Loucy (cell line): ENCODE measurements around the gene BAZ1A.

Source experiments
- H2AFZ ChIP-seq: fragments of 200-600 bp; sonication (generic); 2 replicates; pipeline ENCODE4 v1.6.0; 2016; ENCODE audit warnings: antibody characterized with exemption, mild to moderate bottlenecking, low read length, moderate library complexity
- H3F3A ChIP-seq: fragments of 200-600 bp; 2 replicates; pipeline ENCODE4 v1.6.0; 2016; ENCODE audit warnings: antibody characterized with exemption, low read depth, mild to moderate bottlenecking
- H3K27me3 ChIP-seq: fragments of 200-600 bp; sonication (generic); 2 replicates; pipeline ENCODE4 v1.6.1; 2014; ENCODE audit warnings: low read length, mild to moderate bottlenecking; ENCODE audit not compliant: insufficient read depth, poor library complexity, severe bottlenecking
- H3K36me3 ChIP-seq: fragments of 200-600 bp; sonication (generic); 2 replicates; pipeline ENCODE4 v1.6.1; 2016; ENCODE audit warnings: low read length; ENCODE audit not compliant: insufficient read depth
- H3K4me1 ChIP-seq: fragments of 200-600 bp; sonication (generic); 2 replicates; pipeline ENCODE4 v1.5.1; 2014; ENCODE audit warnings: low read length, mild to moderate bottlenecking; ENCODE audit not compliant: insufficient read depth, poor library complexity, severe bottlenecking
- H3K4me2 ChIP-seq: fragments of 200-600 bp; sonication (generic); 2 replicates; pipeline ENCODE4 v1.6.0; 2014; ENCODE audit warnings: antibody characterized with exemption, low read length, low read depth, mild to moderate bottlenecking; ENCODE audit not compliant: poor library complexity, severe bottlenecking
- H3K4me3 ChIP-seq: fragments of 200-600 bp; sonication (generic); 2 replicates; pipeline ENCODE4 v1.5.1; 2014; ENCODE audit warnings: low read length, mild to moderate bottlenecking, mixed read lengths; ENCODE audit not compliant: poor library complexity, severe bottlenecking
- H3K79me2 ChIP-seq: fragments of 200-600 bp; sonication (generic); 2 replicates; pipeline ENCODE4 v1.6.1; 2014; ENCODE audit warnings: low read length; ENCODE audit not compliant: insufficient read depth
- H3K9ac ChIP-seq: fragments of 200-600 bp; sonication (generic); 2 replicates; pipeline ENCODE4 v1.6.0; 2014; ENCODE audit warnings: mild to moderate bottlenecking, low read depth, low read length, moderate library complexity; ENCODE audit not compliant: poor library complexity, severe bottlenecking
- H3K9me2 ChIP-seq: fragments of 200-600 bp; sonication (generic); replicated peaks from 2 replicates; pipeline ENCODE4 v1.6.1; 2016; ENCODE audit warnings: low read depth, low read length, mixed read lengths
- H3K9me3 ChIP-seq: fragments of 200-600 bp; sonication (generic); 2 replicates; pipeline ENCODE4 v1.6.1; 2014; ENCODE audit warnings: mild to moderate bottlenecking, antibody characterized with exemption, low read length, low read depth; ENCODE audit not compliant: insufficient read depth
- H4K20me1 ChIP-seq: fragments of 200-600 bp; sonication (generic); 2 replicates; pipeline ENCODE4 v1.6.0; 2014; ENCODE audit warnings: antibody characterized with exemption, low read length, mild to moderate bottlenecking; ENCODE audit not compliant: insufficient read depth, poor library complexity, severe bottlenecking
- CTCF ChIP-seq: fragments of 200-600 bp; sonication (generic); conservative IDR thresholded peaks from 2 replicates; pipeline ENCODE4 v1.5.1; 2014; ENCODE audit warnings: mild to moderate bottlenecking, antibody characterized with exemption, low read length
- EZH2phosphoT487 ChIP-seq: fragments of 200-600 bp; IDR thresholded peaks from 2 replicates; pipeline ENCODE4 v1.6.1; 2018; ENCODE audit warnings: antibody characterized with exemption, mild to moderate bottlenecking, moderate library complexity, borderline replicate concordance

The BAZ1A gene

GRCh38 chr14:34858765-34859164 is 16.4 kb downstream of the BAZ1A start:
- peaks cover 8% of the 10 kb centered on the region for H3K4me1 ChIP-seq
- no peak overlapping the region for H3K4me3 ChIP-seq
- no peak overlapping the region for H3K4me2 ChIP-seq
- H3K9me3 ChIP-seq = no peaks in the 10 kb centered on the region
- no peak overlapping the region for H3K9ac ChIP-seq
- no peaks in the 10 kb centered on the region for H3K27me3 ChIP-seq
- H3K9me2 ChIP-seq = no peaks in the 10 kb centered on the region
- no peak for TF ChIP-seq CTCF
- TF ChIP-seq EZH2phosphoT487 = no peak
- peaks cover 28% of the 10 kb centered on the region; the same call in 1 of the 2 replicates for H3K79me2 ChIP-seq
- H3K36me3 ChIP-seq = peaks cover 48% of the 10 kb centered on the region
- H2AFZ ChIP-seq = no peak overlapping the region
- peaks cover 5% of the 10 kb centered on the region for H4K20me1 ChIP-seq
- H3F3A ChIP-seq = no peaks in the 10 kb centered on the region

GRCh38 chr14:34857689-34858449 is 17.3 kb downstream of the BAZ1A start:
- Histone ChIP-seq H3K4me1 (peaks cover 8% of the 10 kb centered on the region), H3K4me3 (no peak overlapping the region), H3K9ac (no peak overlapping the region), H3K36me3 (peaks cover 56% of the 10 kb centered on the region), H3K27me3 (no peaks in the 10 kb centered on the region), H2AFZ (no peak overlapping the region), H4K20me1 (peaks cover 4% of the 10 kb centered on the region), H3K4me2 (peak overlapping the region; percentile 8), H3K79me2 (peaks cover 23% of the 10 kb centered on the region; the same call in 1 of the 2 replicates), H3K9me3 (no peaks in the 10 kb centered on the region), H3K9me2 (no peaks in the 10 kb centered on the region), H3F3A (no peaks in the 10 kb centered on the region)
- TF ChIP-seq EZH2phosphoT487 (no peak), CTCF (no peak)

DNA sequence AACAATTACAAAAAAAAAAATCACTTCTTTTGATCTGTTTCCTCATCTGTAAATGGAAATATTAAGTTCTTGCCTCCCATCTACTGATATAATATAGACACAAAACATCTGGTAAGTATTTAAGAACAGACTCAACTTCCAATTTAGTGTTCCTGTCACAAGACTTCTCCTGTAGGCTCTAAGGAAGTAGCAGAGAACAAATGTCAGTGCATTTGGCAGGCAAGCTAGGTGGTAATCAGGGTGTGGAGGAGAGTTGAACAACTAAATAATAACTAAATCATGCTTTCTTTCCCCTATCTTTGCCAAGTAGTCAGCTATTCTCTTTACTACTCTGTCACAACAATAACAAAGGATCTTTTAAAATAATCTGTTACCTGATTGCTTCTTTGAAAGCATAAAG is 22.1 kb downstream of the BAZ1A start:
- H3K27me3 ChIP-seq = no peaks in the 10 kb centered on the region
- H3K79me2 ChIP-seq = peaks cover 10% of the 10 kb centered on the region
- H3K4me2 ChIP-seq = no peak overlapping the region
- no peaks in the 10 kb centered on the region for H4K20me1 ChIP-seq
- peaks cover 27% of the 10 kb centered on the region for H3K36me3 ChIP-seq
- H3K4me1 ChIP-seq = peaks cover 8% of the 10 kb centered on the region
- no peaks in the 10 kb centered on the region for H3K9me3 ChIP-seq
- H3K9ac ChIP-seq = no peak overlapping the region
- no peak for TF ChIP-seq CTCF
- no peak for TF ChIP-seq EZH2phosphoT487
- no peak overlapping the region for H2AFZ ChIP-seq
- H3K4me3 ChIP-seq = no peak overlapping the region
- H3F3A ChIP-seq = no peaks in the 10 kb centered on the region
- no peaks in the 10 kb centered on the region for H3K9me2 ChIP-seq
